ENCODE data around the gene KIRREL1.

KIRREL1 gene

GRCh38 chr1:158146739-158147138 lies 153.3 kb downstream of the KIRREL1 start:
- DNase-seq (ENCODE audit: low spot score) = no peak

- DNase-seq (ENCODE audit: low spot score) = no peak
Measured at GRCh38 chr1:158147401-158147800, 154.0 kb downstream of the KIRREL1 start.

- no peak for DNase-seq (ENCODE audit: low spot score)
Measured at GRCh38 chr1:158147869-158148268, 154.4 kb downstream of the KIRREL1 start.

GRCh38 chr1:158148468-158148867 lies 155.0 kb downstream of the KIRREL1 start:
- no peak for DNase-seq (ENCODE audit: low spot score)

DNA sequence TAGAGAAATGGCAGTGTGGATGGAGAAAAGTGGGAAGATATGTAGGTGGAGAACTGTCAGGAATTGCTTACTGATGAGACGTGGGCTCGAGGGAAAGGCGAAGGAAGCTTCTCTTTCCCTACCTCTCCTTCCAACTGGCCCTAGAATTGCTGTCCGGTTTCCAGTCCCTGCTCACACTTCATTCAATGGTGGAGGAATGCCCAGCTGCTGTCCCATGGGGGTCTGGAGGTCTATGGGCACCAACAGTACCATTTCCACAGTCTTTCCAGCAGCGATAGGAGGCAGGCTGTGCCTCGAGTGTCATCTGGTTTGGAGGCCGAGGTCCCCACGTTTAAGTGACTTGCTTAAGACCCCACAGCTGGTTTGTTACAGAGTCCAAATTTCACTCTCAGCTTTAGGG lies 155.7 kb downstream of the KIRREL1 start:
- peak; percentile 36 for DNase-seq (ENCODE audit: low spot score)

Measured in D341Med (cell line).